Measurements from ENCODE around the gene ADCY2.

DNA sequence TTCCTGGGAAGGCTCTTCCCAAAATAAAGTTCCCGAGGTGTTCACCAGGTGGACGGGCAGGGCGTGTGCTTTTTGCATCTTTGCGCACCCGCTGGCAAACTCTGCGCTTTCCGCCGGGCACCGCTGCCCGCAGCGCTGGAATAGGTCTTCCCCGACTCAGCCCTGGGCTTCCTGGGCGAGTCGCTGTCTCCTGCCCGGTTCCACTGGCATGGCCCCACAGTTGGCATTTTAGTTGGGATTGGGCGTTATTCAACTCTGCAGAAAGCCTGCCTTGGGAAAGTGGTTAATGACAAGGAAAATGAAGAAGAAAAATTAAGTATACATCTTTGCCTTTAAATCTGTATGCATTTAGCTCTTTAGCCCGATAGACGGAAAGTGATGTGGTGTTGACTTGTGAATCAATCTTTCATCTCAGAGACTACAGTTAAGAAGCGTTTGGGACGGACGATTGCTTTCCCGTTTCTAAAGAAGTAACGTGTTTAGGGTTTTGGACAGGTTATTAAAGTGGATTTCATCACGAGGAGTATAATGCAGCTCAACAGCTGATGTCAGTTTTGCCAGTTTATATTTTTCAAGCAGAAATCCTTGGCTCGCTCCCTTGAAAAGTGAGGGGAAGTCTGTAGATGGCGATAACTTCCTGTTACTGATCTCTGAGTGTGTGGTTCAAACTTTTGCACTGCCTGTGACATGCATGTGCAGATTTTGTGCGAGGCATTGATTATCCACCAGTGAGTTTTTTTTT, 946 bp downstream of the ADCY2 start:
- TF ChIP-seq, protein P1, sequence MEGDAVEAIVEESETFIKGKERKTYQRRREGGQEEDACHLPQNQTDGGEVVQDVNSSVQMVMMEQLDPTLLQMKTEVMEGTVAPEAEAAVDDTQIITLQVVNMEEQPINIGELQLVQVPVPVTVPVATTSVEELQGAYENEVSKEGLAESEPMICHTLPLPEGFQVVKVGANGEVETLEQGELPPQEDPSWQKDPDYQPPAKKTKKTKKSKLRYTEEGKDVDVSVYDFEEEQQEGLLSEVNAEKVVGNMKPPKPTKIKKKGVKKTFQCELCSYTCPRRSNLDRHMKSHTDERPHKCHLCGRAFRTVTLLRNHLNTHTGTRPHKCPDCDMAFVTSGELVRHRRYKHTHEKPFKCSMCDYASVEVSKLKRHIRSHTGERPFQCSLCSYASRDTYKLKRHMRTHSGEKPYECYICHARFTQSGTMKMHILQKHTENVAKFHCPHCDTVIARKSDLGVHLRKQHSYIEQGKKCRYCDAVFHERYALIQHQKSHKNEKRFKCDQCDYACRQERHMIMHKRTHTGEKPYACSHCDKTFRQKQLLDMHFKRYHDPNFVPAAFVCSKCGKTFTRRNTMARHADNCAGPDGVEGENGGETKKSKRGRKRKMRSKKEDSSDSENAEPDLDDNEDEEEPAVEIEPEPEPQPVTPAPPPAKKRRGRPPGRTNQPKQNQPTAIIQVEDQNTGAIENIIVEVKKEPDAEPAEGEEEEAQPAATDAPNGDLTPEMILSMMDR (IDR thresholded peaks at IDR 0.05) = no peak
- TF ChIP-seq POLR2A (IDR thresholded peaks at IDR 0.05) (no peak), POLR2AphosphoS5 (IDR thresholded peaks at IDR 0.05) (no peak)
